Diencephalon (tissue), 1 donor: Measurements from ENCODE around the gene SEMG2. TPM values are rescaled to one million over a fixed set of nuclear protein-coding genes. Genes with fewer than 3 reads are reported as not detected.

Experiments
- total RNA-seq: library from RNA; depleted of rRNA; stranded (reverse); fragments of >200 nt; gene quantifications from one replicate; pipeline ENCODE4 v1.2.3, GENCODE V29; 2014

SEMG2 gene, protein sequence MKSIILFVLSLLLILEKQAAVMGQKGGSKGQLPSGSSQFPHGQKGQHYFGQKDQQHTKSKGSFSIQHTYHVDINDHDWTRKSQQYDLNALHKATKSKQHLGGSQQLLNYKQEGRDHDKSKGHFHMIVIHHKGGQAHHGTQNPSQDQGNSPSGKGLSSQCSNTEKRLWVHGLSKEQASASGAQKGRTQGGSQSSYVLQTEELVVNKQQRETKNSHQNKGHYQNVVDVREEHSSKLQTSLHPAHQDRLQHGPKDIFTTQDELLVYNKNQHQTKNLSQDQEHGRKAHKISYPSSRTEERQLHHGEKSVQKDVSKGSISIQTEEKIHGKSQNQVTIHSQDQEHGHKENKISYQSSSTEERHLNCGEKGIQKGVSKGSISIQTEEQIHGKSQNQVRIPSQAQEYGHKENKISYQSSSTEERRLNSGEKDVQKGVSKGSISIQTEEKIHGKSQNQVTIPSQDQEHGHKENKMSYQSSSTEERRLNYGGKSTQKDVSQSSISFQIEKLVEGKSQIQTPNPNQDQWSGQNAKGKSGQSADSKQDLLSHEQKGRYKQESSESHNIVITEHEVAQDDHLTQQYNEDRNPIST
- not detected for total RNA-seq

GRCh38 chr20:45221076-45221475, at the start of gene SEMG2:
SEMG2 (plus strand) TSS chr20:45221373; CDS start chr20:45221390, 17 bp downstream.

GRCh38 chr20:45174434-45175364, 46.5 kb upstream of the SEMG2 start, which contains the start of gene PI3:
PI3 (plus strand) TSS chr20:45174902; CDS start chr20:45174923, 21 bp downstream.

GRCh38 chr20:45206725-45207124, 14.4 kb upstream of the SEMG2 start, which contains the start of gene SEMG1:
SEMG1 (plus strand) TSS chr20:45207033; CDS start chr20:45207054, 21 bp downstream.

GRCh38 chr20:45254383-45255262, 33.5 kb downstream of the SEMG2 start, which contains the start of gene SLPI:
SLPI (minus strand) TSS chr20:45254564; CDS start chr20:45254543, 21 bp downstream.

Other genes starting within 250 kb of the SEMG2 start
- 3.0 TPM for gene KCNS1, start 120.2 kb upstream of the SEMG2 start, total RNA-seq
- not detected for gene WFDC5, start 106.2 kb upstream of the SEMG2 start, total RNA-seq
- gene WFDC12, start 96.9 kb upstream of the SEMG2 start, total RNA-seq = not detected
- gene PI3, start 46.5 kb upstream of the SEMG2 start, total RNA-seq = not detected
- gene SEMG1, start 14.3 kb upstream of the SEMG2 start, total RNA-seq = not detected
- not detected for gene SLPI, start 33.2 kb downstream of the SEMG2 start, total RNA-seq
- gene RBPJL, start 85.5 kb downstream of the SEMG2 start, total RNA-seq = not detected
- gene MATN4, start 86.9 kb downstream of the SEMG2 start, total RNA-seq = 4.8 TPM
- gene SDC4, start 127.1 kb downstream of the SEMG2 start, total RNA-seq = 5.3 TPM
- 39.4 TPM for gene SYS1, start 141.8 kb downstream of the SEMG2 start, total RNA-seq
- not detected for gene TP53TG5, start 157.0 kb downstream of the SEMG2 start, total RNA-seq
- 15.9 TPM for gene DBNDD2, start 186.9 kb downstream of the SEMG2 start, total RNA-seq
- 25.8 TPM for gene PIGT, start 194.8 kb downstream of the SEMG2 start, total RNA-seq
- 9.0 TPM for gene WFDC2, start 248.4 kb downstream of the SEMG2 start, total RNA-seq